ENCODE data around the gene GPR108.

DNA sequence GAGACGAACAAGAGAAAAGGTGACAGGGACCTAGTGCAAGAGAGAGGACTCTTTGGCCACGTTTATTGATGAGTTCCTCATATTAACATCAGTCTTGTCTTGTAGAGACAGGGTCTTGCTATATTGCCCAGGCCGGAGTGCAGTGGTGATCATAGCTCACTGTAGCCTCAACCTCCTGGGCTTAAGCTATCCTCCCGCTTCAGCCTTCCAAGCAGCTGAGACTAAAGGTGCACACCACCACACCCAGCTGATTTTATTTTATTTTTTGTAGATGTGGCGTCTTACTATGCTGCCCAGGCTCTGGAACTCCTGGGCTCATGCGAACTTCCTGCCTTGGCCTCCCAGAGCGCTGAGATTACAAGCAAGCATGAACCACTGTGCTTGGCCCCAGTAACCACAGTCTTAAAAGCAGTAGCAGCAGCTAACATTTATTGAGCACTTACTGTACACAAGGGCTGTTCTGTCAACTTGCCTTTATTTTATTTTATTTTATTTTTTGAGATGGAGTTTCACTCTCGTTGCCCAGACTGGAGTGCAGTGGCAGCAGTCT, 30.9 kb upstream of the GPR108 start:
- TF ChIP-seq TAF1 (IDR thresholded peaks at IDR 0.05; ENCODE audit: borderline replicate concordance, low read depth, low read length) = no peak
- TF ChIP-seq POLR2AphosphoS5 (IDR thresholded peaks at IDR 0.05; ENCODE audit: low read depth, low read length) = no peak
- no peak for TF ChIP-seq POLR2A (IDR thresholded peaks at IDR 0.05; ENCODE audit: low read depth, low read length)
